GM12892 (cell line): ENCODE measurements around the gene SRRM5.

Experiments
- POLR2A ChIP-seq: IDR thresholded peaks from 2 replicates; pipeline ENCODE4 v1.6.1; 2011; ENCODE audit warnings: low read depth, low read length, control low read depth
- POLR2AphosphoS5 ChIP-seq: IDR thresholded peaks from 2 replicates; pipeline ENCODE4 v1.6.1; 2011; ENCODE audit warnings: low read depth, low read length, control low read depth
- TAF1 ChIP-seq: IDR thresholded peaks from 2 replicates; pipeline ENCODE4 v1.6.1; 2011; ENCODE audit warnings: low read depth, mild to moderate bottlenecking, control low read depth, low read length, borderline replicate concordance

GRCh38 chr19:43652546-43652874 lies 40.6 kb downstream of the SRRM5 start:
- TF ChIP-seq POLR2A (no peak), TAF1 (no peak), POLR2AphosphoS5 (no peak)
